Left ventricle myocardium superior (tissue), 1 donor: ENCODE results near the gene BLCAP. TPM values are rescaled to one million over a fixed set of nuclear protein-coding genes. Genes with fewer than 3 reads are reported as not detected.
"Not testable (repeated sequence)": the region's sequence is repeated elsewhere in the genome, so short reads cannot be mapped to it uniquely, and the experiment has no call there.

Experiments used
- ATAC-seq: fragments of 200-7000 bp; cut with Tn5 transposase; one replicate; pipeline ENCODE4 v1.9.1; 2020; ENCODE audit warnings: mild to moderate bottlenecking, moderate library complexity
- DNase-seq: peaks from one replicate; pipeline ENCODE4 v3.0.0-alpha.2; 2020
- intact Hi-C: fragments of 100-400 bp; cut with micrococcal nuclease; formaldehyde crosslinking; loops from one replicate; pipeline ENCODE4 v1.11.0; 2022
- long read RNA-seq: library from polyadenylated mRNA; unstranded; transcript quantifications from one replicate; pipeline ENCODE4 v2.0.0, GENCODE V29; 2021
- total RNA-seq: library from RNA; stranded (reverse); fragmentation: NEBNext Ultra II Directional; extraction: Animal tissue kit (Norgen Biotek cat#: 25700); gene quantifications from one replicate; pipeline ENCODE4 v1.2.1, GENCODE V29; 2021
- donor health status: DM: no; HTN: yes; CAD: no; lungs with severe emphysema.

The BLCAP gene
- total RNA-seq = 93.8 TPM
- long read RNA-seq, transcript BLCAP-215 (2 exons, 2,017 nt) = major isoform, 182 of 233 reads
- long read RNA-seq, partial matches to known transcripts = 0 of 233 reads
- long read RNA-seq, other reads (novel, unspliced or antisense) = 50 of 233 reads

- intact Hi-C loops = no loop called here
- DNase-seq = peak; percentile 94
- ATAC-seq = peak; percentile 92
Measured at GRCh38 chr20:37527638-37528445, at the start of gene BLCAP. BLCAP (minus strand) TSS chr20:37527876; CDS start chr20:37519174, 8,702 bp downstream.

DNA sequence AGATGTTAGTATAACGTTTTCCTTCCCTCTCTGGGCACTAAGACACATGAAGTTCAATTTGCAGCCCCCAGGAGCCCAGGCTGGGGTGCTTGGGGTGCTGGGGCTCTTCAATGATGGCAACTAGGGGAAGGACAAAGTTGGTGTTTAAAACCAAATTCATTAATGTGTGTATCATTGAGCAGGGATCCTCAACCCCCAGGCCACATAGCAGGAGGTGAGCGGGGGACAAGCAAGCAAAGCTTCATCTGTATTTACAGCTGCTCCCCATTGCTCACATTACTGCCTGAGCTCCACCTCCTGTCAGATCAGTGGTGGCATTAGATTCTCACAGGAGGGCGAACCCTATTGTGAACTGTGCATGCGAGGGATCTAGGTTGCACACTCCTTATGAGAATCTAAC is 49.8 kb upstream of the BLCAP start:
- DNase-seq, ATAC-seq, intact Hi-C loops: not testable (repeated sequence)

DNA sequence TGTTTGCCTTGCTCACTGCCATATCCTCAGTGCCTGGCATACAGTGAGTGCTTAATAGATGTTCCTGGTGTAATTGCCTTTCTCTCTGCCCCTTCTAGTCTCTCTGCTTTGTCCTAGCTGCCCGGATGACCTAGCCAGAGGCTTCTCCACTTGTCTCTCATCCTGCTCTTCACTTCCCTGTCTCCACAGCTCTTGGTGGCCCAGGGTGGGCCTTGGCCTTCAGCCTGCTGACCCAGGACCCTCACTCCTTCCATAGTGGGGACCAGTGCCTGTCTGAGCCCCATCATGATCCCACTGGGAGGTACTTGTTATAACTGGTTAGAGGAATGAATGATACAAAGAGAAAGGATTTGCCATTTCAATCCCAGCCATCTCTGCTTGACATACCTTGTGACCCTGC is 49.2 kb upstream of the BLCAP start:
- DNase-seq (no peak), ATAC-seq (no peak)
- intact Hi-C loops = no loop called here

- ATAC-seq (no peak), DNase-seq (no peak)
- intact Hi-C loops = no loop called here
Measured at GRCh38 chr20:37575884-37576283, 48.2 kb upstream of the BLCAP start.

DNA sequence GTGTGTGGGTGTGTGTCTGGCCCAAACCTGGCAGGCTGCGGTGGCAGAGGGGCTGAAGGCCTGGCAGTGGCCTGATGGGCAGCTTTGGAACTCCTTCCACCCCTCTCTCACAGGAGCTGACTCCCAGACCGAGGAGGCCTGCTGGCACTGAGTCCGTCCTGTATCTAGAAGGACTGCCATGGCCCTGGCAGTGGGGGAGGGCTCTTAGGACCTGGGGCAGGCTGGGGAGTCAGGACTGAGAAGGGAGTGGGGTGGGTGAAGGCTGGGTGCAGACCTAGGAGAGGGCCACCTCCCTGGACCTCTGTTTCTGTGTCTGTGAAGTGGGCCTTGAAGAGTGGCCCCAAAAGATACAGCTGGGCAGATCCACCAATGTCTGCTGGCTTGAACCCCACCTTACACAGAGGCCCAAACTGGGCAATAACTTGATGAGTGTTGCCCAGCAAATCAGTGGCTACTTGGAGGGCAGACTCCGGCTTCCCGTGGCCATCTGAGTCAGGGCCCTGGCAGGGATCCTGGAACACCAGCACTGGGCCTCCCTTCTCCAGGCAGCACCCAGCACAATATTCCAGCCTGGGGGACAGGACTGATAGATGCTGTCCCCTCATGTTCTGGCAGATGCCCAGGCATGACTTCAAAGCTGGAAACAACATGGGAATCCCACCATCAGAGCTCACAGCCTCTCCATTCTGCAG is 46.7 kb upstream of the BLCAP start:
- intact Hi-C loops = no loop called here
- ATAC-seq (no peak), DNase-seq (no peak)

DNA sequence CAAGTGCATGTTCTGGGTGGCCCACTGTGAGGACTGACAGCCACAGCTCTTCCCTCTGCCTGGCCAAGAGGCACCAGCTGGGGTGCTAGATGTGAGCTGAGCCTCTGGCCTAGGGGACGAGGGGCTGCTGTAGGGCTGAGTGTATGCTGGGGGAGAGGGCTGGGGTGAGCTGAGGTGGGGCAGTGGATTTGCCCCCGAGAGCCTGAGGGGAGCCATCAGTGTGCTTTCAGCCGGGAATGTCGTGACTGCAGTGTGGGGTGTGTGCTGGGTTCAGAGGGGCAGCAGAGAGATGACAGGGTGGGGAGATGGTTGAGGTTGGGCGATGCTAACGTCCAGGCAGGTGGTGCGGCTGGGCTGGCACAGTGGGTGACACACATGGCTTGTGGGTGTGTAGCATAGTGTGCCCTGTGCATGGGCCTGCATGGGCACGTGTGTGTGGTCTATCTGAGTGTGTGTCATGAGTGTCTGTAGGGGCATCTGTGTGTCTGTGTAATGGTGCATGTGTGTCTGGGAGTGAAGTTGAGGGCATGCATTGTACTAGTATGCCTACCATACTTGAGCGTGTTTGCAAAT is 46.0 kb upstream of the BLCAP start:
- DNase-seq (no peak), ATAC-seq (no peak)
- intact Hi-C loops = no loop called here

GRCh38 chr20:37571033-37571432 is 43.4 kb upstream of the BLCAP start:
- intact Hi-C loops = no loop called here
- ATAC-seq (no peak), DNase-seq (no peak)

DNA sequence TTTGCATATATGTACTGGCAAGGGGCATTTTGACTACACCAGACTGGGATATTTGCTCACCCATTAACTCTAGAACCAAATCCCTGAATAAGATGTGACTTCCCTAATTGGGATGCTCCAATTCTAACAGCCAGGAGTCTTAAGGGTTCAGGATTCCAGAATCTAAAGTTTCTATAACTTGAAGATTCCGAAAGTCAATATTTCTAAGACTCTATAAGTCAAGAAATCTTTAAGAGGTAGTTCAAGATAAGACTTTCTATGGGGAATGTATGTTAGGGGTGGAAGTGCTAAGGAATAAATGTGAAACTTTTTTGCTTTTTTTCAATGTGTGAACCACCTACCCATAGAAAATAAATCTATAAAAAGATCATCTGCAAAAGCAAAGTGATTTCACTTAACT is 42.7 kb upstream of the BLCAP start:
- intact Hi-C loops = no loop called here
- DNase-seq = no peak
- ATAC-seq = no peak

DNA sequence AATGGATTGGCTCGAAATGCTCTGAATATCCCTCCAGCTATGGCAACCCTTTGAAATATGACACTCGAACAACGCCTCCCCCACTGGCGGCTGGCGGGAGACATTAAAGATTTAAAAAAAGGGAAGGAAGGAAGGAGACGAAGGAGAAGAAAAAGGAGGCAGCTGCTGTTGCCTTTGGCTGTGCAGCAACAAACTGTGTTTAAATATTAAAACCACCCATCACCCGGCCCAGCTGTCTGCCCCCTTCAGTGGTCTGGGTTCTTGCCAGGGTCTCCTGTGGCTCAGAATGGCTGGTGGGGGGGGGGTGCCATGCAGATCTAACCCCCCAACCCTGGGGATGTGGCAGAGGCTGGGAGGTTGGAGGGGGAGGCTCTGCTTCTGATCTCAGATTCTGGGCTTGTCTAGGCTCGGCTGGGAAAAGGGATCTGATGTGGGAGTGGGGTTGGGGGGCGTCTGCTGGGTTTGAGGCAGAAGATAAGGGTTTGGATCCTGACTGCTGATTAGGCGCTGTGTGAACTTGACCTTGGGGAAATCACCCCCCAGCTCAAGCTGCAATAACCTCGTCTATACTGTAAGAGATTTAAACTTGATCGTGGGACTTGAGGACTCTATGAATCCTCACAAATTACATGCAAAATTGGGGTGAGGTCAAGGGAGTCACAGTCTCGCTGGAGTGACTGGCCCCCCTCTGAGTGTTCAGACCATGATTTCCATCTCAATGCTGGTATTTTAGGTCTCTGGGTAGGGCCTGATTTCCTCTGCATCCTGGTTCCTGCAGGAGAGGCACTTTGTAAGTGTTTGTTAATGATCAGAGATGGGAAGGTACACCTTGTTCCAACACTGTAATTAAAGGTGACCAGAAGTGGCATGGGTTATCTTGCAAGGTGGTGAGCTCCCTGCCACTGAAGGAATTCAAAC is 40.3 kb upstream of the BLCAP start:
- intact Hi-C loops = loop anchor here (10.0 kb wide), 1 partner anchor 657 kb away; no protein-coding TSS in a partner anchor
- DNase-seq (no peak), ATAC-seq (no peak)

DNA sequence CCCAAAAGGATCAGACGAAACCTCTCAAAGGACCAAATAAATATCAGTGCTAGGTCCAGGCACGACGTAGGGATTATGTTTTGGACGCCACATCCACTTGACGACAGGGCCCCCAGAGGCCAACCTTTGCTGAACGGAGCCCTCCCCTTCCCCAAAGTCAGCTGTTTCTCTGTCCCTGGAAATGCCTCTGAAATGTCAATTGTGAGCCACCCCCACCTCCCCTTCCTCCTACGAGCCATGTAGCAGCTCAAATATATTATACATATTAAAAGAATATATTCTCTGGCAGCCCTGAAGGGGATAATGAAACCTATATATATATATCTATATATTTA is 39.6 kb upstream of the BLCAP start:
- ATAC-seq (no peak), DNase-seq (no peak)
- intact Hi-C loops = loop anchor here (10.0 kb wide), 1 partner anchor 658 kb away; no protein-coding TSS in a partner anchor

- ATAC-seq (no peak), DNase-seq (no peak)
- intact Hi-C loops = loop anchor here (10.0 kb wide), 1 partner anchor 658 kb away; no protein-coding TSS in a partner anchor
Measured at GRCh38 chr20:37566590-37567330, 39.1 kb upstream of the BLCAP start.

GRCh38 chr20:37565134-37565811 is 37.6 kb upstream of the BLCAP start:
- DNase-seq = no peak
- no peak for ATAC-seq
- intact Hi-C loops = loop anchor here (10.0 kb wide), 1 partner anchor 660 kb away; no protein-coding TSS in a partner anchor

GRCh38 chr20:37564388-37565133 is 36.9 kb upstream of the BLCAP start:
- intact Hi-C loops = loop anchor here (10.0 kb wide), 1 partner anchor 660 kb away; no protein-coding TSS in a partner anchor
- DNase-seq = peak; percentile 65
- ATAC-seq = peak; percentile 73

GRCh38 chr20:37564016-37564387 is 36.3 kb upstream of the BLCAP start:
- ATAC-seq (no peak), DNase-seq (no peak)
- intact Hi-C loops = loop anchor here (10.0 kb wide), 1 partner anchor 661 kb away; no protein-coding TSS in a partner anchor

GRCh38 chr20:37562695-37563480 is 35.2 kb upstream of the BLCAP start:
- intact Hi-C loops = loop anchor here (10.0 kb wide), 1 partner anchor 662 kb away; no protein-coding TSS in a partner anchor
- ATAC-seq = no peak
- DNase-seq = no peak

DNA sequence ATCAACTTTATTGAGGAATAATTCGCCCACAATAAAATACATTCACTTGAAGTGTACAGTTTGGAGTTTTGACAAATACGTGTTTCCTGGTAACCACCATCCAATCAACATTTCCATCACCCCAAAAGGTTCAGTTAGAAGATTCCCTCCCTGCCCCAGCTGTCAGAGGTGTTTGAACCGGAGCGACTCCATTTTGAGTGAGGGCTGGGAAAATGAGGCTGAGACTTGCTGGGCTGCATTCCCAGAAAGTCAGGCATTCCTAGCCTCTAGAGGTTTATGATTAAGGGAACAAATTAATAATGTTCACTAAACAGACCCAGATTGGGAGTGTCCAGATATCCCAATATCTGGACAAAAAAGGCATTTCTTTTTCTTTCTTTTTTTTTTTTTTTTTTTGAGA is 33.0 kb upstream of the BLCAP start:
- intact Hi-C loops = loop anchor here (10.0 kb wide), 1 partner anchor 664 kb away; no protein-coding TSS in a partner anchor
- ATAC-seq = no peak
- no peak for DNase-seq
